Calu3 (cell line): ENCODE measurements around the gene P4HA3. TPM values are rescaled to one million over a fixed set of nuclear protein-coding genes. Genes with fewer than 3 reads are reported as not detected.
"Not testable (repeated sequence)": the region's sequence is repeated elsewhere in the genome, so short reads cannot be mapped to it uniquely, and the experiment has no call there.

Experiments
- BruUV-seq: library from RNA; stranded (reverse); fragments of 400-500 nt; replicated peaks from 2 replicates; lab custom pipeline; 2021; lab: Mats Ljungman, UMichigan
- CTCF ChIA-PET: fragments of 300-600 bp; sonication (Branson Sonifier 250); formaldehyde crosslinking; loops from one replicate; lab custom pipeline; 2022; ENCODE audit warnings: antibody characterized with exemption; lab: Charles Lee
- DNase-seq: peaks from one replicate; pipeline ENCODE4 v3.0.0; 2022
- H3K27ac Mint-ChIP-seq: one replicate; pipeline ENCODE4 v1.8.0; 2022; ENCODE audit warnings: mixed read lengths; ENCODE audit not compliant: unreplicated experiment
- H3K27me3 Mint-ChIP-seq: one replicate; pipeline ENCODE4 v1.8.0; 2022; ENCODE audit warnings: mixed read lengths; ENCODE audit not compliant: unreplicated experiment
- H3K36me3 Mint-ChIP-seq: one replicate; pipeline ENCODE4 v1.8.0; 2022; ENCODE audit warnings: mild to moderate bottlenecking, moderate library complexity, mixed read lengths; ENCODE audit not compliant: insufficient read depth, unreplicated experiment
- H3K4me1 Mint-ChIP-seq: one replicate; pipeline ENCODE4 v1.8.0; 2022; ENCODE audit warnings: mild to moderate bottlenecking, low read depth, mixed read lengths; ENCODE audit not compliant: unreplicated experiment
- H3K4me3 Mint-ChIP-seq: one replicate; pipeline ENCODE4 v1.8.0; 2022; ENCODE audit warnings: mild to moderate bottlenecking, low read depth, moderate library complexity, mixed read lengths; ENCODE audit not compliant: unreplicated experiment
- H3K9me3 Mint-ChIP-seq: one replicate; pipeline ENCODE4 v1.8.0; 2022; ENCODE audit warnings: low read depth, mixed read lengths; ENCODE audit not compliant: unreplicated experiment
- intact Hi-C: fragments of 100-400 bp; cut with micrococcal nuclease; formaldehyde crosslinking; loops from one replicate; pipeline ENCODE4 v1.10.0; 2022; ENCODE audit not compliant: unreplicated experiment
- total RNA-seq: library from RNA; stranded (reverse); gene quantifications from 2 replicates; pipeline ENCODE4 v1.2.3, GENCODE V29; 2022
- TF ChIP-seq, protein P1 (sequence below): fragments of 200-600 bp; IDR thresholded peaks from one replicate; pipeline ENCODE4 v1.8.0; 2022; ENCODE audit warnings: antibody characterized with exemption; ENCODE audit not compliant: unreplicated experiment

P4HA3 gene
- total RNA-seq, 1 experiment from 2014 or later: not detected

DNA sequence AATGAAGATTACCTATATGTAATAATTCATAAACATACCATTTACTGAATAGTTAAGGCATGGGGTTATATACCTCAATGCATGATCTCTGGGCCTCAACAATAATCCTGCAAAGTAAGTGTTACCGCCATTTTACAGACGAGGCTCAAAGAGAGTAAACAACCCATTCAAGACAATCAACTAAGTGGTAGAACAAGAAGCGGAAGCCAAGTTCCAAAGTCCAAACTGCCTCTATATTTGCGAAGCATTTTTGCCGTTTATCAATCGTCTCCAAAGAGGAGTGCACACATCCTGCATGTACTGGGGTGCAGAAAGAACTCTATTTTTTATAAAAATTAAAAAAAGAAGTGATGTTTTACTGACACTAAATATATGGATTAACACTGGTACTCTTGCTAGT is 27.5 kb upstream of the P4HA3 start:
- DNase-seq: no peak
- H3K4me1 Mint-ChIP-seq: no peaks in the 10 kb centered on the region
- CTCF ChIA-PET: no interaction called here

DNA sequence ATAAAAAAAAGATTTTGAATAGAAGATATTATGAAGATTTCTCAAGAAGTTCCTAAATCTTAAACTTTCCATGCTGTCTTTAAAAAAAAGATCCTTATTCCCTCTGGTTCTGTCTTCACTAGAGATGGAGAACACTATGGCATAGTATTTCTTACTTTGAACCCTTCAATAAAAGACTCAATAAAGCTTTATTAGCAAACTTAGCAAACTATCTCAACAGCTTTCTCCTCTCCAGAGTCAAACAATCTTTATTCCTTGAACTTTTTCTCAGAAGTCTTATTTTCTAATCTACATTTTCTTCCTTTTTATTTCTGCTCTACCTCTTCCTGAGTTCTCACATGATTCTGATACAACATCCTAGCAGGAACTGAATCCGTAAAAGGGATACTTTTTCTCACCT is 21.8 kb upstream of the P4HA3 start:
- TF ChIP-seq, protein P1, sequence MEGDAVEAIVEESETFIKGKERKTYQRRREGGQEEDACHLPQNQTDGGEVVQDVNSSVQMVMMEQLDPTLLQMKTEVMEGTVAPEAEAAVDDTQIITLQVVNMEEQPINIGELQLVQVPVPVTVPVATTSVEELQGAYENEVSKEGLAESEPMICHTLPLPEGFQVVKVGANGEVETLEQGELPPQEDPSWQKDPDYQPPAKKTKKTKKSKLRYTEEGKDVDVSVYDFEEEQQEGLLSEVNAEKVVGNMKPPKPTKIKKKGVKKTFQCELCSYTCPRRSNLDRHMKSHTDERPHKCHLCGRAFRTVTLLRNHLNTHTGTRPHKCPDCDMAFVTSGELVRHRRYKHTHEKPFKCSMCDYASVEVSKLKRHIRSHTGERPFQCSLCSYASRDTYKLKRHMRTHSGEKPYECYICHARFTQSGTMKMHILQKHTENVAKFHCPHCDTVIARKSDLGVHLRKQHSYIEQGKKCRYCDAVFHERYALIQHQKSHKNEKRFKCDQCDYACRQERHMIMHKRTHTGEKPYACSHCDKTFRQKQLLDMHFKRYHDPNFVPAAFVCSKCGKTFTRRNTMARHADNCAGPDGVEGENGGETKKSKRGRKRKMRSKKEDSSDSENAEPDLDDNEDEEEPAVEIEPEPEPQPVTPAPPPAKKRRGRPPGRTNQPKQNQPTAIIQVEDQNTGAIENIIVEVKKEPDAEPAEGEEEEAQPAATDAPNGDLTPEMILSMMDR: no peak
- H3K9me3 Mint-ChIP-seq: no peaks in the 10 kb centered on the region
- H3K36me3 Mint-ChIP-seq: no peaks in the 10 kb centered on the region
- CTCF ChIA-PET: no interaction called here
- no peak overlapping the region for H3K27ac Mint-ChIP-seq
- intact Hi-C loops: no loop called here
- no peak for DNase-seq
- no peaks in the 10 kb centered on the region for H3K4me1 Mint-ChIP-seq
- no peaks in the 10 kb centered on the region for H3K27me3 Mint-ChIP-seq
- no TSS peak for BruUV-seq
- no peak overlapping the region for H3K4me3 Mint-ChIP-seq

More for the DNA sequence above, 27.5 kb upstream of the P4HA3 start:
- Mint-ChIP-seq H3K27me3 (no peaks in the 10 kb centered on the region), H3K36me3 (no peaks in the 10 kb centered on the region), H3K27ac (no peak overlapping the region), H3K4me3 (no peak overlapping the region), H3K9me3 (no peaks in the 10 kb centered on the region)
- TF ChIP-seq, protein P1: no peak
- intact Hi-C loops: no loop called here
- no TSS peak for BruUV-seq

DNA sequence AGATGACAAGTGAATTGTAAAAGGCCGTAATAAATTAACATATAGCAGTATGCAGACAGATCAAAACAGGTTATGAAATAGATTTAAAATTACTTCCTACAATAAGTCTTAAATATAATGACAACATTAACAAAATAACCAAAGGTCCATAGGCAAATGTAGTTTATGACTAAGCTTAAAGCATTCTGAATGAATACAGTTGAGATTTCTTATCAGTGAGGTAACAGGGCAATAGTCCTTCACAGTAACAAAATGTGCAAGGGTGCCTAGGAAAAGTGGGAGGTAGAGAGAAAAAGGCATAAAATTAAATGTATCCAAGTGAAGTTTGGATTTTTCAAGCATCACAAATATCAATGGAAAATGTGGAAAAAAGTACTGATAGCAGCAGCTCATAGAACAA is 20.9 kb upstream of the P4HA3 start:
- Mint-ChIP-seq H3K4me3 (no peak overlapping the region), H3K4me1 (no peaks in the 10 kb centered on the region), H3K27me3 (no peaks in the 10 kb centered on the region), H3K9me3 (no peaks in the 10 kb centered on the region), H3K36me3 (no peaks in the 10 kb centered on the region), H3K27ac (no peak overlapping the region)
- TF ChIP-seq, protein P1: no peak
- no peak for DNase-seq
- intact Hi-C loops: no loop called here
- no TSS peak for BruUV-seq
- CTCF ChIA-PET: no interaction called here

DNA sequence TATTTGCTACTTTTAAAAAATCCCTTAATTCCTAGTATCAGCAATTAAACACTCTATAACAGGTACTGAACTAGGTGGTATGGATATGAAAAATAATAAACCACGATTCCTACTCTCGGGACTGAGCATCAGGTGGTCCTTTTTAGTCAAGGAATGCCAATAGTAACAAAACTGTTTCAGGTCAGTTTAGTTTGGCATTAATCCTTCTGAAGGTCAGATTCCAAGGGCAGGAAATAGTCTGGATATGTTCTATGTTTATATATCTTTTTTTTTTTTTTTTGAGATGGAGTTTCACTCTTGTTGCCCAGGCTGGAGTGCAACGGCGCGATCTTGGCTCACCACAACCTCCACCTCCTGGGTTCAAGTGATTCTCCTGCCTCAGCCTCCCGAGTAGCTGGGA is 19.6 kb upstream of the P4HA3 start:
- H3K27ac Mint-ChIP-seq: not testable (repeated sequence)

DNA sequence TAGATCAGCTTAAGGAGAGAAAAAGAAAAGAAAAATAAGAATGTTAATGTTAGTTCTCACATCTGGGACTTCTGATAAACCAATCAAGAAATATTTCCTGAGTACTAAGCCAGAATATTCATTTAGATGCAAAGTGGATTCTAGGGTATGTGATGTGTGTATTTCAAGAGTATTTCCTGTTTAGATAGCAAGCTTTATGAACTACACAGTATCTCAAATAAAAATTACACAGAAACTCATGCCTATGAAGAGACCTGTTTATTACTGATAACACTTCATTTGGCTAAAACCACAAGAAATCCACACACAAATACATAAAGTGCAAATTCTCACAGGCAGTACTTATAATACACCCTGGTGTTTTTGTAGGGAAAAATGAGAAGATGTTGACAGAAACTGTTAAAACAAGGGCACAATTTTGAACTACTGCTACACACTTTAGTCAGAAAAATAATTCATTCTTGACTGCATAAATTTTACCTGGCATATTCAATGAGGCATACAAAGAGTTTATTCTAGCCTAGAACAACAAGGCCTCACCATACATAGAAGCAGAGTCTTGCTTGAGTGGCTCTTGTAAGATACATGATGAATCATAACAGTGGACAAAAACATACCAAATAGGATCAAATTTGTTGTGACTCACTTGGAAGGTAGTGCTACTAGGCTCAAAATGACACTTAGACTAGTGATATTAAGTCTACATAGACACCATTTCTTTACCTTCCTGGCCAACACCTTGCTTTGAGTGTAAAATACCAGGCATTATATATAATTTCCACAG is 18.8 kb upstream of the P4HA3 start:
- no peak overlapping the region for H3K4me3 Mint-ChIP-seq
- H3K27ac Mint-ChIP-seq: no peak overlapping the region
- CTCF ChIA-PET: interaction anchor here (1.0 kb wide), 1 partner anchor 41 kb away, joined by 3 read pairs; no protein-coding TSS in a partner anchor
- DNase-seq: no peak
- H3K4me1 Mint-ChIP-seq: no peaks in the 10 kb centered on the region
- TF ChIP-seq, protein P1: no peak
- H3K9me3 Mint-ChIP-seq: no peaks in the 10 kb centered on the region
- intact Hi-C loops: no loop called here
- H3K36me3 Mint-ChIP-seq: no peaks in the 10 kb centered on the region
- no peaks in the 10 kb centered on the region for H3K27me3 Mint-ChIP-seq
- no TSS peak for BruUV-seq

More for the DNA sequence above, 19.6 kb upstream of the P4HA3 start:
- DNase-seq, CTCF ChIA-PET, H3K36me3 Mint-ChIP-seq, H3K9me3 Mint-ChIP-seq, intact Hi-C loops, H3K4me3 Mint-ChIP-seq, H3K4me1 Mint-ChIP-seq, H3K27me3 Mint-ChIP-seq, BruUV-seq: not testable (repeated sequence)
